Thyroid gland (tissue), 4 donors: ENCODE results near the gene OR8K1.

Source experiments
- CTCF ChIP-seq, 6 experiments: fragments of 200-600 bp in 3 of 6; fragments of 450-650 bp in 3 of 6; sonication (generic) in 3 of 6; IDR thresholded peaks; one replicate each; pipeline ENCODE4 v1.5.1; 2016 to 2019; ENCODE audit warnings: antibody characterized with exemption in 6 of 6, mild to moderate bottlenecking in 2 of 6, inconsistent platforms in 1 of 6, moderate library complexity in 1 of 6
- POLR2A ChIP-seq, 2 donors: fragments of 450-650 bp; IDR thresholded peaks; one replicate each; pipeline ENCODE4 v1.6.1; 2017; ENCODE audit warnings: antibody characterized with exemption in 2 of 2, mild to moderate bottlenecking in 2 of 2, moderate library complexity in 1 of 2

- TF ChIP-seq CTCF (IDR thresholded peaks at IDR 0.05) = no peak
- no peak for TF ChIP-seq POLR2A (IDR thresholded peaks at IDR 0.05)
Measured at GRCh38 chr11:56314844-56315243, 31.0 kb upstream of the OR8K1 start, which contains the start of gene OR8K3.
